HG03139 (cell line): Measurements from ENCODE around the gene UBR4.

ENCODE experiments used
- ATAC-seq: cut with Tn5 transposase; IDR thresholded peaks from one replicate; pipeline ENCODE4 v1.9.1; 2021; ENCODE audit not compliant: unreplicated experiment

The UBR4 gene

DNA sequence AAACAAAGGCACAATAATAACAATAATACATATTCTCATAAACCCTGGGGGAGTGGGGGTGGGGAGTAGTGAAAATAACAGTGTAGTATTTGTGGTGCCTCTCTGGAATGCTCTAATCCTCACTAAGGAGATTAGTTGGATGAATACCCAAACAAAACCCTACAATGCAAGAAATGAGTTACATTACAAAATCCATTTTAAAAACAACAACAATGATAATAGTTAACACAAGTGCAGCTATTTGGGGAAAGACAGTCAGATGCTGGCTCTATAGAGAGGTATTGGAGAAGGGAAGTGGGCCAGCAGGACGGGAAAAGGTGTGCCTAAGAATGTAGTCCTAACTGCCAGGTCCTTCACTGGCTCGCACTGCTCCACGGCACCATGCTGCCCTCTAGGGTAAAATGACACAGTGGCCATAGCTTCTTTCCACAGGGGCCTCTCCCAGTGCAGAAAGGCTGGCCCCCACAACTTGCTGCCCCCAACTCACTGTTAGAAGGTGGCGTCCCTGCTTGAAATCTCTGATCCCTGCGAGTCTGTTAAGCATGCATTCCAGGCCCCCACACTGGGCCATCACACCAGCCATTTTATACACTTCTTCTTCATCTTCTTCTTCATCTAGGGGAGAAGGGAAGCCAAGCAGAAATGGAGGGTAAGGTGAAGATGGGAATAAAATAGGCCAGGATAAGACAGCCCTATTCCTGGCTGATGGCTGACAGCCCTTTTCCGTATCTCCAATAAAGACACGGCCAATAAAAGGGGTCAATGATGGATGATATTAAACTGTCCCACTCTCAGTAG is 113.8 kb downstream of the UBR4 start:
- no peak for ATAC-seq

DNA sequence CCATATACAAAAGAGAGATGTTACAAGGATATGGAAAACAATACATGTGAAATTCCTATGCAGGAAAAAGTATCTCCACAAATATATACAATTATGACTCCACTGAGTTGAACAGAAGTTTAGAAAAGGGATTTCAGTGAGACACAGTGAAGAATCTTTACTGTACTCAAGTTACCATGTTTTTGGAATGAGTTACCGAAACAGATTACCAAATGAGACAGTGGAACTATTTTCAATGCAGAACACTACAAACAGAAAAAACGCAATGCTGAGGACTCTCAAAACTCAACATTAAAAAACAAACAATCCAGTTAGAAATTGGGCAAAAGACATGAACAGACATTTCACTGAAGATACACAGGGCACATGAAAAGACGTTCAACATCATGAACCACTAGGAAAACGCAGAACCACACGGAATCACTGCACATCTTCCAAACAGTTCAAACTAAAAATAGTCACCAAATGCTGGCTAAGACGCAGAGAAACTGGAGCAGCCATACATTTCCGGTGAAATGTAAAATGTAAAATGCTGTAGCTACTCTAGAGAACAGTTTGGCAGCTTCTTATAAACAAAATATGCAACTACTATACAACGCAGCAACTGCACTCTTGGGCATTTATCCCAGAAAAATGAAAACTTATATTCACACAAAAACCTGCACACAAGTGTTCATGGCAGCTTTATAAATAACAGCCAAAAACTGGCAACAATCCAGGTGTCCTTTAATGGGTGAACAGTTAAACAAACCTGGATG is 118.7 kb downstream of the UBR4 start:
- no peak for ATAC-seq

DNA sequence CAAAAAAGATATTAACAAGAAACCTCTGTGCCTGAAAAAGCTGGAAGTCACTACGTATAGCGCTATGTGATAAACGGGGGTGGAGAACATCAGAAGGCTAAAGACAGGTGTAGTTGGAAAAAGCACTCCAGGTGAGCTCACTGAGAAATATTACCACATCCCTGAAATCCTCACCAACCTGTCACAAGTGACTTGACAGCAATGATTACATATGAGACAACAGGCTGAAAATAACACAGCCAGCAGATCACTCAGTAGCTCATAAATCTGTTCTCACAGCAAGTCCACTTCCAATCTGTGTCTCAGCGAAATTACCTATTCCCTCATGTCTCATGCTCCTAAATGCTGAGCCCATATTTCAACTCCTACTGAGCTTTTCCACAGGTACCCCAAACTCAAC is 120.5 kb downstream of the UBR4 start:
- no peak for ATAC-seq

DNA sequence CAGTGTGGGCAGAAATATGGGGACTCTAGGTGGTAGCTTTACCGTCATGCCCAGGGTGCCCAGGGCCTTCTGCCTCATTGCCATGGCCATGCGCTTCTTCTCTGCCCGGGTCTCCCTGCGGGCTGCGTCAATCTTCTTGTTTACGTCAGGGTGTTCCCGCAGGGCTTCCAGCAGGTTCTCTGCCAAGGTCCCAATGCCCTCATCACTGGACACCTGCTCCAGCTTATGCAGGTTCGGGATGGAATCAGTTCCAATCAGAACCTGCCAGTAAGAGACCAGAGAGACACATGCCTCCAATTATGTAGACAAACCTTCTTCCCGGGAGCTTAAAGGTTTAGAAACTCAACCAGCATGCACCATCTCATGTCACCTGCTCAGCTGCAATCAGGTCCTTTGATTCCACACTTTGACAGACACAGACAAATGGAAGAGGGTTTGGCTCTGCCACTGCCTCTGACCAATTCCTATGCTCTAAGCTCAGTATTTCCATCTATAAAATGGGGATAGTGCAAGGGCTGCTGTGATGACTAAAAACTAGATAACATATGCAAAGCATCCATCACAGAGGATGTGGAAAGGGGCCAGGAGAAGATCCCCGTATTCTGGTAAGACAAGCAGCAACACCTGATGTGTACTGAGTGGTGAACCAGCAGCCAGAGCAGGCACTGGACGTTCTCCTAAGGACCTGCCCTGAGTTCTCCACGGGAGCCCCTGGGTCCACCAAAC is 121.2 kb downstream of the UBR4 start:
- ATAC-seq, result no peak

DNA sequence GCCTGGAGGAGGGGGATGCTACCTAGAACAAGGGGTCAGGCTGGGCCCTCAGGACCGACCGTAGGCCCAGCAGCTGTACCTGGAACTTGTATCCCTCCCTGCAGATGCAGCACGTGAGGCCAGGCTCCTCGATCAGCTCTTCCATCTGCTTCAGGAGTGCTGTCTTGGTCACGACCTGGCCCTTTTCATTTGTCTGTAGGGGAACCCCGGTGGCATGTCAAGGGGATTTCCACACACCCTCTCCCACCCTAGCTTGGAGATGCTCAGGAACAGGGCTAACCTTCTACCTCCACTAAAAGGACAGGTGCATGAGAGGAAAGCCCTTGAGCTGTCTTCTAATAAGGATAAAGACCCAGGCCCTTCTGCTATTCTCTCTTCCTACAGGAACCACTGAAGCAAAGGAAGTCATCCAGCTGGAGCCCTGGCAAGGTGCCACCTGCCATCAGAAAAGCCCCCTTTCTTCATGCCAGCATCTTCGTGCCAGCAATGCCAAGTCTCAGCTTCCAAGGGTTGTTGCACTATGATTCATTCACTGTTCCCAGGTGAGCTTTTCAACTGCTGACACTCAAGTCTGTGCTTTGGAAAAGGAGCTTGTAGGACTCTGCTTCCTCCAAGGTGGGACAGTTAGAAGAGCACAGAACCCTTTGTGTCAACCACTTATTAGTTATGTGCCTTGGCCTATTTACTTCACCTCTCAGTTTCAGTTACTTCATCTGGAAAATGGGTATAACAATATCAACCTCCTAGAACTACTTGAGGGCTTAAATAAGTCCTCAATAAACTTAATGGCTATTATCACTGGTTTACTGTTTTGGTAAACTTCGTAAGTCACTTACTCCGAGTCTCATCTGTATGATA is 122.1 kb downstream of the UBR4 start:
- ATAC-seq, result no peak

DNA sequence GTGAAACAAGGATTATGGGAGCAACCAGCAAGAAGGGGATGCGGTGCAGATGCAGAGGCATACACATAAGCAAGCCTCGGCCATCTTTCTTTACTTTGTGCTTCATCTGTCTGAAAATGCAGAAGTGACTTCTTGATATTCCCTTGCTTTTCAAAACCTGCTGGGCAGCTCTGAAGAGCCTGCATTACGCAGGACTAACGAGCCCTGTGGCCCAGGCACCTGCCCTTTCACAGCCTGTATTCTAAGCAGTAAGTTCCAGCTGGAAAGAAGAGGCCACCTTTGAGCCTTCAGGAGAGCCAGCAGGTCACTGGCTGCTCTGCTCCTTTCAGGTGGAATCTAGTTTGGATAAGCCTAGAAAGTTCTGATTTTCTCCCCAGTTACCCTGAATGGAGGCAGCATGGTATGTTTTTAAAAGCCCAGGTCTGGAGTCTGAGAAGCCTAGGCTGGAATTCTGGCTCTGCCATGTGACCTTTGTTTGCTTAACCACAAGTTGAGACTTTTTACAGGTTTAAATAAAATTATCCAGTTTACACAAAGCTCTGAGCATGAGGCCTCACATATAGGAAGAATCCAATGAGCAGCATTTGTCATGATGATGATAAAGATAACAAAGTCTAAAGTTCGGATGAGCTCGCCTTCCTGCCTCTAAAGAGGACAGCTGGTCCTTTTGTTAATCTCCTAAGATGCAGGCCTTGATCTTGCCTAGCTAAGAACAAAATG is 122.9 kb downstream of the UBR4 start:
- no peak for ATAC-seq

DNA sequence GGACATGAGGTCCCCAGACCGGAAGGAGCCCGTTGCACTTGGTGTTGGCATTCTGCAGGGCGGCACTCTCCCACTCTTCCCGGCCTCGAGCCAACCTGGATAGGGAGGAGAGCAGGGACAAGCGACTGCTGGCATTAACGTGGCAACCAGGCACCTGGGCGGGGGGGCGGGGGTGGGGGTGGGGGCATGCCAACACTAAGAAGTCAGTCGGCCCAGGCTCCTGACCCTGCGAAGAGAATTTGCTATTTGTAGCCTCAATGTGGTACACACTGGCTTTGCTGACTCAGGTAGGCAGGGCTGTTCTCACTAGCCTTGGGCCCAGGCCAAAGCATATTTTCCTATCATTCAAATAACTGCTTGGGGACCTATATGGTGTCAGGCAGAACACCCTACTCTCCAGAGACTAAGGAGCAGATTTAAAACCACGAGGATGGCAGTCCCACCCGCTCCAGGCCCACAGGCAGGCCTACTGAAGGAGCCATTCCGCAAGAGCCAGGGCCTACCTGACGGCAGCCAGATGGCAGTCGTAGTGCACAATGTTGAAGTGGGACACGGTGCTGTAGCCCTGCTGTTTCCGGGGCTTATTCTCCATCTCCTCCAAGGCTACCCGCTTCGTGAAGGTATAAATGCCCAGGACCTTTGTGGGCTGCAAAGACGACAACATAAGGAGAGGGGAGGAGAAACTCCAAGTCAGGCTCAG is 123.7 kb downstream of the UBR4 start:
- ATAC-seq, result no peak

DNA sequence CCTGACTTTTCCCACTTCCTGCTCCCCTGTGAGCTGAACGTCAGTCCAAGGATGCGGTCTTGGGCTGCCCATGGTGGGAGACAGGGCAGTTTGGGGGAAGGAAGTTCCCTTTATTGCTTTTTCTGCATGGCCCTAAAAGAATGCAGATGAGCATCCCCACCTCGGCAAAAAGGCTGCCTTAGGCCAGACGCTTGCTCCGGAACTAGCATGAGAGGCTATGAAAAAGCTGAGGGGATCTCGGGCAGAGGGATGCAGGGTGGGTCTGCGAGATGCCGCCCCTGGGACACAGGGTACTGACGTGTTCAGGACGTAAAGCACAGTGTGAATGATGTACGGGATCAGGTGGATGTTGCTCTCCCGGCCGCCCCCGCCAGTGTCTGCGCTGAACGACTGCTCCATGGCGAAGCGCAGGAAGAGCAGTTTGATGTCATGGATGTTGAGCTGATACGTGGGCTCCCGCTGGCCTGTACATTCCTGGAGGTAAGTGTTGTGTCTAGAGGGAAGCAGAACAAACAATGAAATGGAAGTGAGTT is 125.8 kb downstream of the UBR4 start:
- no peak for ATAC-seq

DNA sequence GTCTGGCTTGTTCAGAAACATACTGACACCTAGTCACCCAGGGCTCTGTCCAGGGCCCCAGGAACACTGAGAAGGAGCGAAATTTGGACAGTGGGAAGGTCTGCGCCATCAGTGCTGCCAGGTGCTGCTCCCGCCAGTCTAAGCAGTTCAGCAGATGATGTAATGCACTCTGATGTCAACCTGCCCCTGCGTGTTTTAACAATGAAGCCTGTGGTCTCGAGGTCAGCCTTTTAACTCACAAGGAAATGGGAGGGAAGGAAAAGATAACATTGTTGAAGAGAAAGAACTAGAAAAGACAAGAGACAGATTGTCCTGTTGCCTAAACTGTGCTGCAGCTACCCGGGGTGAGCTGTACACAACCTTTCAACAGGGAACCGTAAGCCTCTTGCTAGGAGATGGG is 127.0 kb downstream of the UBR4 start:
- no peak for ATAC-seq

DNA sequence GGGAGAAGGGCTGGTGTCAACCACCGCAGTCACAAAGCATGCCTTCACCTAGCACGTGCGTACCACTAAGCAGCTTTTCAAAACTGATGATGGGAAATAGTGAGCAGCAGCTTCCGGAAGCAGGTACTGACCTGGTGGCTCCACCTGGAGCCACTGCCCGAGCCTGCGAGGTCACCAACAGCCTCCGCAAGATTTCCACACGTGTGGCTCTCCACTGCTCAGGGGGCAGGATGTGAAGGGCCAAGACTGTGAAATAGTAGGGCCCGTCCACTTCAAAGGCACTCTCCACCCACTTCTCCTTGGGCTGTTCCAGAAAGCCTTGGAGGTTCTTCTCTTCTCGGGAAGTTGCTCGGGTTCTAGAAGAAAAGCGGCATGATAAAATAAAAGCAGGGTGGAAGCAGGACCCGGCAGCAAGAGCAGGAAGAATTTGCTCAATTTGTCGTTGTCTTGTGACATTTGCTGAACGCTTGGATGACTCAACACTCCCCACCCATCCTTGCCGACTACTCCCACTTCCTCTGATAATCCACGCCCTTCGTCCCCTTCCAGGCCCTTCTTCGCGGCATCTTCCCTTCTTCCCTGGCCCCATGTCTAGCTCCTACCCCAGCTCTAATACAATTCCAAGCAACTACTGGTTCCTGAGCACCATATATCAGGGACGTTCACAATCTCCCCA is 128.7 kb downstream of the UBR4 start:
- ATAC-seq, result no peak

DNA sequence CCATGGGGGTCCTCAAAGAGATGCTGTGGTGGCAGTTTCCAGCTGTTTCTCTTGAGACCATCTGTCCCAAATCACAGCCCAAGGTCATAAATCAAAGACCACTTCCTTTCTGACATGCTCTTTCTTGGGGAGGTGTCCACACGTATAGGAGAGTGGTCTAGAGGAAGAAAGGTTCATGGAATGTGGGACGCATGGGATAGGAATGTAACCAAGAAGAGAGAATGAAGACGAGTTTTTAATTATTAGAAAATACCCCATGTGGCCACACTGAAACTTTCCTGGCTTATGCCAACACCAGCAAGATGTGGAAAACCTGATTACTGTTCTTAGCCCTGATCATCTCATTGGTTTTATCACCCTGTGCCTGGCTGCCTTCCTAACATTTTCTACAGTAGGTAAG is 129.3 kb downstream of the UBR4 start:
- no peak for ATAC-seq

DNA sequence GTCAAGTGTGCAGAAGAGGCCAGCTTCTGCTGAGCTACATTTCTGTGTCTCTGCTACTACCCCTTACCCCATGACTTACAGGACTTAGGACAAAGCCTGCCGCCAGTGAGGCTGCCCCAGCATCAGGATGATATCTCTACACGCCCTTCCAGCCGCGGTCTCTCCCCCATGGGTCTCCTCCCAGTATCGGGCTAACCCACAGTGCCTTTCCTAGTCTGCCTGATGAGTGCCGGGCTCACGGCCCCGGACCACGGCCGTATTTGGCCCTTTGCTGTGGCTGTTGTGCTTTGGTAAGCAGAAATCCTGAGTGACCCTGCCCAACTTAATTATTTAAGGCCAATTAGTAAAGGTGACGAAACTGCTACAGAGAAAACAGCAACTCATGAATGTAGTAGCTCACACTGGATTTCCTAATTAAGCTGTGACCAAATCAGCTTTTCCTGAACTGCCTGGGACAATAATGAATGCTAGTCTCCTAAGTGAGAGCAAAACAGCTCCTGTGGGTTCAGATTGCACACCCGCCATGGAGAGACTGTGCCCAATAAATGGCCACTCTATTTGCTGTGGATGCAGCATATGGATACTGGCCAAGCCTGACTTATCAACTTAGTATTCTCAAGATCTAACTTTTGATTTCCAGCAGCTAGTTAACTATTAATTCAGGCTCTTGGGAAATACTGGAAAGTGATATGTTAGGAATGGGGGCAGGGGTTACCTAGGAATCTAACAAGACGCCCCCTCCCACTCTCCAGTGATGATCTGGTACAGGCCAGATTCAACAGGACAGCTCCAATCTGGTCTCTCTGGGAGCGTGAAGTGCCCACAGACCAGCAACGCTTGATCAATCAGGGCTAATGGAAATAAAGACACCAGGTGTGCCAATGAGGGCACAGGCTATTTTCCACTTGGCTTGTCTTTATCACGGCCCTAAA is 130.3 kb downstream of the UBR4 start:
- ATAC-seq, result no peak

DNA sequence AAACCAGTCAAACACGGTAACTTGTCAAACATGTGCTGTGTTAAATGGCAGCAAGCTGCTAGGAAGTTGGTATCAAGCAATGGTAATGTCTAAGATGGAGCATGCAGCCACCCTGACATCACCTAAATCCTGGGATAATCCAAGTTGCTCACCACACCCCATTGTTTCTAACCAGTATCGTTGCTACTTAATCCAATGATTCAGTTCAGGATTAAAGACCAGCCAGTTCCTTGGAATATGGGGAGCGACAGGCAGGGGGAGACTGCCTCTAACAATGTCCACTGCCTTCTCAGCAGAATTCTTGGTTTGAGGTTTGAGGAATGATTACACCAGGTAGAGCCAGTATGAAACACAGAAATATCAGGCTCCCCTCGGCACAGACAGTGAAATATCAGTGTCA is 131.5 kb downstream of the UBR4 start:
- no peak for ATAC-seq

DNA sequence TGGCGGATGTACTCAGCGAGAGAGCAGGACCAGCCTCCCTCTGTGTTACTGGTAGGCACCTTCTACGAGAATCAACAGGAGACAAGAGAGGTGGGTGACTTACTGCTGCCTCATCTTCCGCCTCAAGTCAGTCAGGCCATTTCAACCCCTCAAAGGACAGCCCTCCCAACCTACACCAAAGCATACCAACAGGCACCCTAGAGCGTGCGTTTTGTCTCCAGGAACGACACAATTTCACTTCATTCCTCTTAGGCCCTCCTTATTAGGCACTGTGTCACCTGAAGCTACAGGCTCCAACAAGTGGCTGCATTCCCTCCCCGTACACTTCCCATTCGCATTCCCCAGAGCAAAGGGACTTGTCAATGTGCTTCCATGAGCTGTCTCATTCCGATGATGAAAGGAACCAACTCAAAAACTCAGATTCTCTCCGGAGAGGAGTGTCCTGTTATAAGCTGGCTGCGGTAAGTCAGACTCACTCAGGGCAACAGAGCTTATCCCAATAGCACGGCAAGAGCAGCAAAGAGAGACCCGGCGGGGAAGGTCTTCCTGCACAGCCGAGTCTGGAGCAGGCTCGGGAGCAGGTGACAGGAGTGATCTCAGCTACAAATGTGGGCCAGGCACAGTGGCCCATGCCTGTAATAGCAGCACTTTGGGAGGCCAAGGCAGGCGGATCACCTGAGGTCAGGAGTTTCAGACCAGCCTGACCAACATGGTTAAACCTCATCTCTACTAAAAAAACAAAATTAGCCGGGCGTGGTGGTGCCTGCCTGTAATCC is 133.0 kb downstream of the UBR4 start:
- no peak for ATAC-seq

DNA sequence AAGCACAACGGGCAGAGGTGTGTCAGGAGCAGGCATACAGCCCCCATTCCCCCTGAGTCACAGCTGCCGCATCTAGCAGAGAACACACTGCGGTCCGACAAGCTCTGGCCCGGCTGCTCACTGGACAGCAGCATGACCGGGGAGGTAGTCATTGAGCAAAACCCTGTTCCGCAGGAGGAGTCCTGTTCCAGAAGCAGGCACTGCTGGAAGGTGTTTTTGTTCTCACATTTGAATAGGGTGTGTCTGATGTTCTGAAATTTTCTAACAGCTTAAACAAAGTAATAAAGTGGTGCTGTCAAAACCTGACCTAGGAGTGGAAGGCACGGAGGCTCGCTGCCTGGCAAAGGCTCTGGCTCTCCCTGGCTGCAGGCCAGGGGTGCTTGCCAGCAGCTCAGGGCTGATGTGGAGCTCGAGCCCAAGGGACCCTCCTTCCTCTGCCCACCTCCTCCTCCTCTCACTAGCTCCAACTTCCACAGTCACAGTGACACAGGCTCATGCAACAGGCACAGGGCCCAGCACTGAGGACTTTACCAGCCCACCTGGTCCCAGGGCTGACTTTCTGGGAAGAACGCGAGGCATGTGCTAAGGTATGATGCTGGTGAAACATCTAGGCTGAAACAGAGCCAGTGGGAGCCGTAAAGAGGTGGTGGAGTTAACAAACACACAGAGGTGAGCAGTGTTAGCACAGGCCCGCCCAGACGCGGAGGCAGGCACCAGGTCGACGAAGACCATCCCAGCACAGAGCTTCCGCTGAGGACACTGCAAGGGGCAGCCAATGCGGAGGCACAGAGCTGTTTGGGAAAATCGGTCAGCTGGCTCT is 135.0 kb downstream of the UBR4 start:
- no peak for ATAC-seq

DNA sequence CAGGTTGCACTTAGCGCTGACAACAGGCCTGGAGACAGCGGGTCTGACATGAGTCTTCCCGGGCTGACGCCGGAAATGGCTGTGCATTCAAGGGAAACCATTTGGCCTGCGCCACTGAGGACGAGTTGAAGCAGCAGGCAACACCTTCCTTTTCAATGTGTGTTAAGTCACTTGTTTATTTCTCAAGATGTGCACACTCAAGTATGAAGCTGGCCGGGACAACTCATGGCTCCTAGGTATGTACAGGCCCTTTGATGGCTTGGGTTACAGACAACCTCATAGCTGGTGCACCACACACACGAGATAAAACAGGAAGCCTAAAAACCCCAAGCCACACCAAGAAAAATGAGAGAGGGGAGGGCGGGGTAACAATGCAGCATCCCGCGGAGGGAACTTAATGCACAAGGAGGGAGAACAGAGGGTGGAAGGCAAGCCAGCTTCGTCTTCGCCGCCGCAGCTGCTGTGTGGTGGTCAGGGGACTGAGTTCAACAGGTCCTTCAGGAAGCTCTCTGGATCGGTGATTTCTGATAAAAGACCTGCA is 135.6 kb downstream of the UBR4 start:
- ATAC-seq, result no peak
